GM23338 (cell line): Measurements from ENCODE around the gene SYK.

Experiments used
- CREB1 ChIP-seq: fragments of 250-450 bp; sonication (Bioruptor Pico); IDR thresholded peaks from 2 replicates; pipeline ENCODE4 v1.5.0; 2020; ENCODE audit warnings: low read depth, mild to moderate bottlenecking, moderate library complexity
- EZH2 ChIP-seq: fragments of 200-600 bp; sonication (generic); IDR thresholded peaks from one replicate; pipeline ENCODE4 v1.8.0; 2017; ENCODE audit warnings: antibody characterized with exemption, mild to moderate bottlenecking, low read depth; ENCODE audit not compliant: unreplicated experiment
- EZH2phosphoT487 ChIP-seq: fragments of 200-600 bp; sonication (generic); IDR thresholded peaks from one replicate; pipeline ENCODE4 v1.8.1; 2018; ENCODE audit warnings: antibody characterized with exemption; ENCODE audit not compliant: unreplicated experiment
- JUNB ChIP-seq: IDR thresholded peaks from one replicate; pipeline ENCODE4 v1.6.1; 2016; ENCODE audit warnings: antibody characterized with exemption; ENCODE audit not compliant: unreplicated experiment
- NANOG ChIP-seq: IDR thresholded peaks from 2 replicates; pipeline ENCODE4 v1.6.1; 2016; ENCODE audit warnings: antibody characterized with exemption, borderline replicate concordance
- POLR2AphosphoS5 ChIP-seq: IDR thresholded peaks from 2 replicates; pipeline ENCODE4 v1.6.1; 2016; ENCODE audit warnings: antibody characterized with exemption, low read depth
- REST ChIP-seq: IDR thresholded peaks from one replicate; pipeline ENCODE4 v1.6.1; 2018; ENCODE audit warnings: antibody characterized with exemption; ENCODE audit not compliant: unreplicated experiment
- STAT1 ChIP-seq: IDR thresholded peaks from one replicate; pipeline ENCODE4 v1.6.1; 2016; ENCODE audit warnings: antibody characterized with exemption; ENCODE audit not compliant: unreplicated experiment
- TF ChIP-seq, protein P1 (sequence below), 2 experiments: fragments of 200-600 bp in 1 of 2; sonication (generic) in 1 of 2; conservative IDR thresholded peaks; 2 replicates each; pipeline versions ENCODE4 v1.5.1 to v1.6.1; 2016 to 2017; ENCODE audit warnings: antibody characterized with exemption in 2 of 2, low read depth in 2 of 2, mild to moderate bottlenecking in 2 of 2, moderate library complexity in 1 of 2

GRCh38 chr9:90857091-90857490 is 55.5 kb downstream of the SYK start:
- TF ChIP-seq EZH2 (no peak), REST (no peak), JUNB (no peak), STAT1 (no peak), CREB1 (CRISPR knock-in tag) (no peak), EZH2phosphoT487 (no peak), NANOG (no peak), POLR2AphosphoS5 (no peak)
- TF ChIP-seq, protein P1, sequence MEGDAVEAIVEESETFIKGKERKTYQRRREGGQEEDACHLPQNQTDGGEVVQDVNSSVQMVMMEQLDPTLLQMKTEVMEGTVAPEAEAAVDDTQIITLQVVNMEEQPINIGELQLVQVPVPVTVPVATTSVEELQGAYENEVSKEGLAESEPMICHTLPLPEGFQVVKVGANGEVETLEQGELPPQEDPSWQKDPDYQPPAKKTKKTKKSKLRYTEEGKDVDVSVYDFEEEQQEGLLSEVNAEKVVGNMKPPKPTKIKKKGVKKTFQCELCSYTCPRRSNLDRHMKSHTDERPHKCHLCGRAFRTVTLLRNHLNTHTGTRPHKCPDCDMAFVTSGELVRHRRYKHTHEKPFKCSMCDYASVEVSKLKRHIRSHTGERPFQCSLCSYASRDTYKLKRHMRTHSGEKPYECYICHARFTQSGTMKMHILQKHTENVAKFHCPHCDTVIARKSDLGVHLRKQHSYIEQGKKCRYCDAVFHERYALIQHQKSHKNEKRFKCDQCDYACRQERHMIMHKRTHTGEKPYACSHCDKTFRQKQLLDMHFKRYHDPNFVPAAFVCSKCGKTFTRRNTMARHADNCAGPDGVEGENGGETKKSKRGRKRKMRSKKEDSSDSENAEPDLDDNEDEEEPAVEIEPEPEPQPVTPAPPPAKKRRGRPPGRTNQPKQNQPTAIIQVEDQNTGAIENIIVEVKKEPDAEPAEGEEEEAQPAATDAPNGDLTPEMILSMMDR (conservative IDR thresholded peaks at IDR 0.05; ENCODE audit: low read depth in 2 of 2): no peak
